ENCODE results near the gene C4B. TPM values are rescaled to one million over a fixed set of nuclear protein-coding genes. Genes with fewer than 3 reads are reported as not detected.

C4B gene
- total and polyA plus RNA-seq, 2 experiments from 2014 or later: 68.9 to 80.0 TPM

GRCh38 chr6:31967926-31968320 lies 46.7 kb upstream of the C4B start:
- no peak overlapping the region for H2AFZ ChIP-seq
- H3K36me3 ChIP-seq (replicated peaks; ENCODE audit: insufficient read depth, low read depth): no peaks in the 10 kb centered on the region
- no peak overlapping the region for H3K4me3 ChIP-seq
- no peak for DNase-seq (ENCODE audit: low spot score)
- WGBS (ENCODE audit: low lambda C conversion rate, missing lambda C conversion rate): 100% methylated on average over 3 of the region's 3 CpGs
- no peaks in the 10 kb centered on the region for H3K9me3 ChIP-seq (ENCODE audit: low read depth)
- H3K9me2 ChIP-seq (replicated peaks; ENCODE audit: insufficient read depth): no peaks in the 10 kb centered on the region
- no peaks in the 10 kb centered on the region for H4K20me1 ChIP-seq (ENCODE audit: insufficient read depth, poor library complexity, severe bottlenecking)
- H3K27me3 ChIP-seq: no peaks in the 10 kb centered on the region
- H3K4me2 ChIP-seq: no peak overlapping the region
- TF ChIP-seq EZH2 (IDR thresholded peaks at IDR 0.05; ENCODE audit: borderline replicate concordance): no peak
- TF ChIP-seq, protein P1, sequence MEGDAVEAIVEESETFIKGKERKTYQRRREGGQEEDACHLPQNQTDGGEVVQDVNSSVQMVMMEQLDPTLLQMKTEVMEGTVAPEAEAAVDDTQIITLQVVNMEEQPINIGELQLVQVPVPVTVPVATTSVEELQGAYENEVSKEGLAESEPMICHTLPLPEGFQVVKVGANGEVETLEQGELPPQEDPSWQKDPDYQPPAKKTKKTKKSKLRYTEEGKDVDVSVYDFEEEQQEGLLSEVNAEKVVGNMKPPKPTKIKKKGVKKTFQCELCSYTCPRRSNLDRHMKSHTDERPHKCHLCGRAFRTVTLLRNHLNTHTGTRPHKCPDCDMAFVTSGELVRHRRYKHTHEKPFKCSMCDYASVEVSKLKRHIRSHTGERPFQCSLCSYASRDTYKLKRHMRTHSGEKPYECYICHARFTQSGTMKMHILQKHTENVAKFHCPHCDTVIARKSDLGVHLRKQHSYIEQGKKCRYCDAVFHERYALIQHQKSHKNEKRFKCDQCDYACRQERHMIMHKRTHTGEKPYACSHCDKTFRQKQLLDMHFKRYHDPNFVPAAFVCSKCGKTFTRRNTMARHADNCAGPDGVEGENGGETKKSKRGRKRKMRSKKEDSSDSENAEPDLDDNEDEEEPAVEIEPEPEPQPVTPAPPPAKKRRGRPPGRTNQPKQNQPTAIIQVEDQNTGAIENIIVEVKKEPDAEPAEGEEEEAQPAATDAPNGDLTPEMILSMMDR (IDR thresholded peaks at IDR 0.05; ENCODE audit: poor library complexity): no peak
- no peak for TF ChIP-seq EZH2phosphoT487 (IDR thresholded peaks at IDR 0.05; ENCODE audit: low read depth, severe bottlenecking, unreplicated experiment)
- peaks cover 16% of the 10 kb centered on the region for H3K79me2 ChIP-seq
- H3K4me1 ChIP-seq (ENCODE audit: insufficient read depth): peaks cover 12% of the 10 kb centered on the region
- no peak overlapping the region for H3K27ac ChIP-seq

DNA sequence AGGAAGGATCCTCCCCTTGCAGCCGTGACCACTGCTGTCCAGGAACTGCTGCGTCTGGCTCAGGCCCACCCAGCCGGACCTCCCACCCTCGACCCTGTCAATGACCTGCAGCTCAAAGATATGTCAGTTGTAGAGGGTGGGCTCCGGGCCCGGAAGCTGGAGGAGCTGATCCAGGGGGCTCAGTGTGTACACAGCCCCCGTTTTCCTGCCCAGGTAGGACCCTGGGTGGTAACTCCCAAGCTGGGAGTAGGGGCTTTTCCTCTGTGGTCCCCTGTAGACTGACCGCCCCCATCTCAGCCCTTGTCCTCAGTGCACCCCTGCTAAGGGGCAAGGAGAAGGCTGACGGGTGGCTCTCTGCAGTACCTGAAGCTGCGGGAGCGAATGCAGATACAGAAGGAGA lies 46.3 kb upstream of the C4B start:
- H3K27ac ChIP-seq: no peak overlapping the region
- no peaks in the 10 kb centered on the region for H3K36me3 ChIP-seq (replicated peaks; ENCODE audit: insufficient read depth, low read depth)
- TF ChIP-seq, protein P1 (IDR thresholded peaks at IDR 0.05; ENCODE audit: poor library complexity): no peak
- TF ChIP-seq EZH2phosphoT487 (IDR thresholded peaks at IDR 0.05; ENCODE audit: low read depth, severe bottlenecking, unreplicated experiment): no peak
- no peak for TF ChIP-seq EZH2 (IDR thresholded peaks at IDR 0.05; ENCODE audit: borderline replicate concordance)
- no peaks in the 10 kb centered on the region for H3K9me2 ChIP-seq (replicated peaks; ENCODE audit: insufficient read depth)
- H3K4me2 ChIP-seq: no peak overlapping the region
- peaks cover 20% of the 10 kb centered on the region for H3K79me2 ChIP-seq
- DNase-seq (ENCODE audit: low spot score): no peak
- H2AFZ ChIP-seq: no peak overlapping the region
- 94% methylated on average over 11 of the region's 11 CpGs for WGBS (ENCODE audit: low lambda C conversion rate, missing lambda C conversion rate)
- no peaks in the 10 kb centered on the region for H4K20me1 ChIP-seq (ENCODE audit: insufficient read depth, poor library complexity, severe bottlenecking)
- no peak overlapping the region for H3K4me3 ChIP-seq
- no peaks in the 10 kb centered on the region for H3K9me3 ChIP-seq (ENCODE audit: low read depth)
- H3K27me3 ChIP-seq: no peaks in the 10 kb centered on the region
- peaks cover 16% of the 10 kb centered on the region for H3K4me1 ChIP-seq (ENCODE audit: insufficient read depth)

DNA sequence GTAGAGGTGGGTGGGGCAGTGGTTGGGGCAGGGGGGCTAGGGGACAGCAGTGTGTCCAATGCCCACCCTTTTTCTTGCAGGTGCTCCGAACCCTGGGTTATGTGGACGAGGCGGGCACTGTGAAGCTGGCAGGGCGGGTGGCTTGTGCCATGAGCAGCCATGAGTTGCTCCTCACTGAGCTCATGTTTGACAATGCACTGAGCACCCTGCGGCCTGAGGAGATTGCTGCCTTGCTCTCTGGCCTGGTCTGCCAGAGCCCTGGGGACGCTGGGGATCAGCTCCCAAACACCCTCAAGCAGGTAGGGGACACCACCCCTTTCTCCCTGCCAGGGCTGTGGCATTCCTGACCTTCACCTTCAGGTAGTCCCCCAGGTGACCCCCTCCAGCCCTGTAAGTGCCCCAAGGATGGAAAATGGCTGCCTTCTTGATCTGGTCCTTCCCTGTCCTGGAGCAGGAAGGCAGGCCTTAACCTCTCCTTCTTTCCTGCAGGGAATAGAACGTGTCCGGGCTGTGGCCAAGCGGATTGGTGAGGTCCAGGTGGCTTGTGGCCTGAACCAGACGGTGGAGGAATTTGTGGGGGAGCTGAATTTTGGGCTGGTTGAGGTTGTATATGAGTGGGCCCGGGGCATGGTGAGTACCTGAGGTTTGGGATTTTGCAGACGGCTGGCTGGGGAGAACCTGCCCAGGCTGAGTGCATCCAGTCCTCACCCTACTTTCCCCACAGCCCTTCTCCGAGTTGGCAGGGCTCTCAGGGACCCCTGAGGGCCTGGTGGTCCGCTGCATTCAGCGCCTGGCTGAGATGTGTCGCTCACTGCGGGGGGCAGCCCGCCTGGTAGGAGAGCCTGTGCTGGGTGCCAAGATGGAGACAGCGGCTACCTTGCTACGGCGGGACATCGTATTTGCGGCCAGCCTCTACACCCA lies 45.5 kb upstream of the C4B start:
- WGBS (ENCODE audit: low lambda C conversion rate, missing lambda C conversion rate): 95% methylated on average over 23 of the region's 23 CpGs
- H3K4me1 ChIP-seq (ENCODE audit: insufficient read depth): peaks cover 19% of the 10 kb centered on the region
- H3K27me3 ChIP-seq: no peaks in the 10 kb centered on the region
- H3K9me2 ChIP-seq (replicated peaks; ENCODE audit: insufficient read depth): no peaks in the 10 kb centered on the region
- H3K9me3 ChIP-seq (ENCODE audit: low read depth): no peaks in the 10 kb centered on the region
- no peak overlapping the region for H3K4me2 ChIP-seq
- TF ChIP-seq EZH2phosphoT487 (IDR thresholded peaks at IDR 0.05; ENCODE audit: low read depth, severe bottlenecking, unreplicated experiment): no peak
- TF ChIP-seq, protein P1 (IDR thresholded peaks at IDR 0.05; ENCODE audit: poor library complexity): no peak
- TF ChIP-seq EZH2 (IDR thresholded peaks at IDR 0.05; ENCODE audit: borderline replicate concordance): no peak
- no peak overlapping the region for H3K4me3 ChIP-seq
- no peaks in the 10 kb centered on the region for H3K36me3 ChIP-seq (replicated peaks; ENCODE audit: insufficient read depth, low read depth)
- H3K79me2 ChIP-seq: peaks cover 28% of the 10 kb centered on the region
- DNase-seq (ENCODE audit: low spot score): no peak
- no peak overlapping the region for H3K27ac ChIP-seq
- H4K20me1 ChIP-seq (ENCODE audit: insufficient read depth, poor library complexity, severe bottlenecking): no peaks in the 10 kb centered on the region
- no peak overlapping the region for H2AFZ ChIP-seq
